ENCODE measurements around the gene SBNO2.

Gene SBNO2

GRCh38 chr19:1104311-1105007, 69.6 kb downstream of the SBNO2 start:
- no peak for FAIRE-seq

GRCh38 chr19:1103708-1104310, 70.3 kb downstream of the SBNO2 start, which contains the start of gene GPX4:
GPX4 (plus strand) TSS chr19:1103994; CDS start chr19:1104044, 50 bp downstream.
- peak; percentile 92 for FAIRE-seq

GRCh38 chr19:1103132-1103707, 70.8 kb downstream of the SBNO2 start:
- no peak for FAIRE-seq

- no peak for FAIRE-seq
Observed at GRCh38 chr19:1102407-1103131, 71.5 kb downstream of the SBNO2 start.

- FAIRE-seq = no peak
Observed at GRCh38 chr19:1101337-1101698, 72.8 kb downstream of the SBNO2 start.

- no peak for FAIRE-seq
Observed at GRCh38 chr19:1098177-1099051, 75.7 kb downstream of the SBNO2 start.

GRCh38 chr19:1097810-1098176, 76.3 kb downstream of the SBNO2 start:
- no peak for FAIRE-seq

- peak; percentile 87 for FAIRE-seq
Observed at GRCh38 chr19:1094978-1095701, 78.9 kb downstream of the SBNO2 start, which contains the start of gene POLR2E. POLR2E (minus strand) TSS chr19:1095375; CDS start chr19:1095315, 60 bp downstream.

GRCh38 chr19:1094655-1094977, 79.5 kb downstream of the SBNO2 start:
- FAIRE-seq = no peak

GRCh38 chr19:1093811-1094553, 80.1 kb downstream of the SBNO2 start:
- FAIRE-seq = no peak

- FAIRE-seq = no peak
Observed at GRCh38 chr19:1093330-1093729, 80.7 kb downstream of the SBNO2 start.

GRCh38 chr19:1091544-1092175, 82.4 kb downstream of the SBNO2 start:
- FAIRE-seq = no peak

GRCh38 chr19:1090731-1091543, 83.1 kb downstream of the SBNO2 start:
- no peak for FAIRE-seq

- FAIRE-seq = no peak
Observed at GRCh38 chr19:1089891-1090290, 84.2 kb downstream of the SBNO2 start.

- FAIRE-seq = no peak
Observed at GRCh38 chr19:1089126-1089771, 84.8 kb downstream of the SBNO2 start.

GRCh38 chr19:1088416-1089010, 85.6 kb downstream of the SBNO2 start:
- no peak for FAIRE-seq

- no peak for FAIRE-seq
Observed at GRCh38 chr19:1087813-1088415, 86.2 kb downstream of the SBNO2 start.

- no peak for FAIRE-seq
Observed at GRCh38 chr19:1086613-1087012, 87.5 kb downstream of the SBNO2 start.
